ENCODE measurements around the gene PNO1. TPM values are rescaled to one million over a fixed set of nuclear protein-coding genes. Genes with fewer than 3 reads are reported as not detected.

Gene PNO1
- total RNA-seq (2014; rRNA removed; shearing (Covaris generic)), result 56.6 and 61.3 TPM in 2 replicates

GRCh38 chr2:68157402-68158133, at the start of gene PNO1:
TSS of gene PNO1 (plus strand) at chr2:68157888. CDS start at chr2:68157935, 47 bp downstream.

Other genes starting within 250 kb of the PNO1 start
- 17.7 and 28.2 TPM in 2 replicates for gene C1D, start 94.9 kb upstream of the PNO1 start, total RNA-seq (2014; rRNA removed; shearing (Covaris generic))
- 11.0 and 11.6 TPM in 2 replicates for gene PPP3R1, start 94.6 kb downstream of the PNO1 start, total RNA-seq (2014; rRNA removed; shearing (Covaris generic))
- 6.5 and 7.6 TPM in 2 replicates for gene CNRIP1, start 162.1 kb downstream of the PNO1 start, total RNA-seq (2014; rRNA removed; shearing (Covaris generic))
- not detected in 2 replicates for gene PLEK, start 207.4 kb downstream of the PNO1 start, total RNA-seq (2014; rRNA removed; shearing (Covaris generic))

All from A375 (cell line).